HUES6 (cell line): ENCODE measurements around the gene RASA4.
"Not testable (repeated sequence)": the region's sequence is repeated elsewhere in the genome, so short reads cannot be mapped to it uniquely, and the experiment has no call there.

Experiments
- H3K27ac ChIP-seq: 2 replicates; pipeline ENCODE4 v1.7.0; 2013; ENCODE audit warnings: low read depth, mild to moderate bottlenecking, low read length, inconsistent platforms
- H3K27me3 ChIP-seq: 2 replicates; pipeline ENCODE4 v1.6.1; 2013; ENCODE audit warnings: low read length; ENCODE audit not compliant: control insufficient read depth, insufficient read depth
- H3K36me3 ChIP-seq: 2 replicates; pipeline ENCODE4 v1.6.1; 2013; ENCODE audit warnings: low read length; ENCODE audit not compliant: control insufficient read depth, insufficient read depth
- H3K4me1 ChIP-seq: 2 replicates; pipeline ENCODE4 v1.6.1; 2013; ENCODE audit warnings: low read length; ENCODE audit not compliant: control insufficient read depth, insufficient read depth
- H3K4me3 ChIP-seq: 2 replicates; pipeline ENCODE4 v1.5.1; 2013; ENCODE audit warnings: low read depth, low read length
- H3K9ac ChIP-seq: one replicate; pipeline ENCODE4 v1.6.1; 2013; ENCODE audit warnings: mild to moderate bottlenecking, low read length
- H3K9me3 ChIP-seq: 2 replicates; pipeline ENCODE4 v1.6.1; 2013; ENCODE audit warnings: low read depth, low read length; ENCODE audit not compliant: control insufficient read depth, insufficient read depth

Gene RASA4

DNA sequence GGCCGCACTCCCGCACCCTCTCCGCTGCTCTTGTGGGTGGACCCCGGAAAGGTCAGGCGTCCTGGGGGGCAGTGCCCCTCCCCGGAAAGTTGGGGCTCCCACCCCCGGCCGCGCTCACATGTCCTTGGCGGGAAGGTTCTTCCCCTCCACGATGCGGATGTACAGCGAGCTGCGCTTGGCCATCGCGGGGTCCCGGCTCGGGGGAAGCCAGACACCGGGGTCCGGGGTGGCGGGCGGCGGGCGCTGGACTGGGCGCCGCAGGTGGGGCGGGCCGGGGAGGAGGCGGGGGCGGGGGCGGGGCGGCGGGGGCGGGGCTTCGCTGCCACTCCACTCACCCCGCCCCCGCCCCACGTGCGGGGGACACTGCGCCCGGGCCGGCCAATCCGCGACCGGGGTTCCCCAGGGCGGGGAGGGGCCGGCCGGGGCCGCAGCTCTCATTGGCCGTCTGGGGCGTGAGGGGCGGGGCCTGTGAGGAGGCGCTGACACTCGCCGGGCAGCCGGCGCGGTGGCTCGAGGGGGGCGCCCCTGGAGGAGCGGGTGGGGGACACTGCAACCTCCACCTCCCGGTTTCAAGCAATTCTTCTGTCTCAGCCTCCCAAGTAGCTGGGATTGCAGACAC is at the start of gene RASA4:
TSS of gene RASA4 (minus strand) at position 250 of the 619 bp plus-strand sequence. CDS start at position 183, 67 bp downstream.
- not testable (repeated sequence) for H3K36me3 ChIP-seq, H3K27me3 ChIP-seq, H3K9me3 ChIP-seq, H3K4me1 ChIP-seq, H3K9ac ChIP-seq, H3K27ac ChIP-seq
- peak within 1 kb of the TSS; percentile 47; the same call in 1 of the 2 replicates for H3K4me3 ChIP-seq

DNA sequence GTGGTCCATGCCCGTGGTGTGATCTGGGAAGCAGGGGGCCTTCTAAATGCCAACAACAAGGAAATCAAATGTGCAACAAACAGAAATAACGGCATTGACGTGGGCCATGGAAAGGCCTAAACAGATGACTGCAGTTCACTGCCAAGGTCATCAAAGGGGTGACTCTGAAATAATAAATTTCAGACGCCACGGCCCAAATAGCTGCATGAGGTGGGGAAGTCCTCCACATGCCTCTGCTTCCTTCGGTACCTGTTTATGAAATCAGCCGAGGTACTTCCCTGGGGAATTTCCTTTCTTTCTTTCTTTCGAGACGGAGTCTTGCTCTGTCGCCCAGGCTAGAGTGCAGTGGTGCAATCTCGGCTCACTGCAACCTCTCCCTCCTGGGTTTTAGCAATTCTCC is 48.2 kb upstream of the RASA4 start:
- H3K9me3 ChIP-seq, H3K27me3 ChIP-seq, H3K9ac ChIP-seq, H3K27ac ChIP-seq, H3K4me1 ChIP-seq, H3K4me3 ChIP-seq, H3K36me3 ChIP-seq: not testable (repeated sequence)

DNA sequence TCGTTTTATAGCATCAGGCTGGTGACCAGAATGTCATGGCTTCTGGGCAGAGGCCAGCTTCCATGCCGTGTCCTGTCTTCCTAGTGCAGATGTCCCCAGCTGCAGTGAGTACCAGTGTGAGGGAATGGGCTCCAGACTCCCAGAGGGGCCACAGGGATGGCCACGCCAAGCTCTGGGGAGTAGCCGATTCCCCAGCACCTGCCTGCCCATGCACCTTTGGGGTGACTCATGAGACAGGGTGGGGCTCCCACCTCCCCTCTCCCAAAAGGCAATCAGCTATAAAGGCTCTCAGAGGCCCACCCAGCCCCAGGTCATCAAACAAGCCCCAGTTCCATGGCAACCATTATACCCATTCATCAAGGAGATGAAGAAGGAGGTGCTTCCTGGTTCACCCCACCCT is 33.4 kb upstream of the RASA4 start, which contains the start of gene SPDYE2B:
TSS of gene SPDYE2B (plus strand) at position 396 of the 400 bp plus-strand sequence. CDS start 2,030 bp downstream, outside the sequence.
- not testable (repeated sequence) for H3K9me3 ChIP-seq, H3K9ac ChIP-seq, H3K36me3 ChIP-seq, H3K4me3 ChIP-seq, H3K27ac ChIP-seq, H3K4me1 ChIP-seq, H3K27me3 ChIP-seq

DNA sequence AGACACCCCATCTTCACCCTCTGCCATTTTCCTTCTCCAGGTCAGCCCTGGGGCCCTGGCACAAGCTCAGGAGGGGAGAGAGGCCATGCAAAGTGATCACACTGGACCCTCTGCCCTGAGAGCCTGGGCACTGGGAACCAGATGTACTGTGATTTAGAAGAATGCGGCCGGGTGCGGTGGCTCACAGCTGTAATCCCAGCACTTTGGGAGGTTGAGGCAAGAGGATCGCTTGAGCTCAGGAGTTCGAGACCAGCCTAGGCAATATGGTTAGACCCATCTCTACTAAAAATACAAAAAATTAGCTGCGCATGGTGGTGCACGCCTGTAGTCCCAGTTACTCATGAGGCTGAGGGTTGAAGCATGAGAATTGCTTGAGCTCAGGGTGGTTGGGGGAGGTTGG is 31.3 kb upstream of the RASA4 start:
- H3K4me1 ChIP-seq, H3K4me3 ChIP-seq, H3K36me3 ChIP-seq, H3K27me3 ChIP-seq, H3K9me3 ChIP-seq, H3K27ac ChIP-seq, H3K9ac ChIP-seq: not testable (repeated sequence)

GRCh38 chr7:102643404-102643803 is 26.8 kb upstream of the RASA4 start:
- H3K9ac ChIP-seq, H3K27ac ChIP-seq, H3K27me3 ChIP-seq, H3K4me1 ChIP-seq, H3K4me3 ChIP-seq, H3K9me3 ChIP-seq, H3K36me3 ChIP-seq: not testable (repeated sequence)

GRCh38 chr7:102642691-102643090 is 26.1 kb upstream of the RASA4 start, which contains the start of gene UPK3BL1:
UPK3BL1 (minus strand) TSS chr7:102642791; CDS start chr7:102642741, 50 bp downstream.
- not testable (repeated sequence) for H3K9me3 ChIP-seq, H3K4me1 ChIP-seq, H3K4me3 ChIP-seq, H3K9ac ChIP-seq, H3K27ac ChIP-seq, H3K27me3 ChIP-seq, H3K36me3 ChIP-seq

GRCh38 chr7:102638848-102639247 is 22.3 kb upstream of the RASA4 start:
- not testable (repeated sequence) for H3K9ac ChIP-seq, H3K4me1 ChIP-seq, H3K36me3 ChIP-seq, H3K9me3 ChIP-seq, H3K27ac ChIP-seq, H3K27me3 ChIP-seq, H3K4me3 ChIP-seq

- H3K9ac ChIP-seq, H3K36me3 ChIP-seq, H3K4me1 ChIP-seq, H3K27ac ChIP-seq, H3K4me3 ChIP-seq, H3K9me3 ChIP-seq, H3K27me3 ChIP-seq: not testable (repeated sequence)
Observed at GRCh38 chr7:102636956-102637355, 20.4 kb upstream of the RASA4 start.

GRCh38 chr7:102635354-102635753 is 18.8 kb upstream of the RASA4 start:
- H3K9ac ChIP-seq, H3K4me3 ChIP-seq, H3K27me3 ChIP-seq, H3K9me3 ChIP-seq, H3K36me3 ChIP-seq, H3K4me1 ChIP-seq, H3K27ac ChIP-seq: not testable (repeated sequence)

- not testable (repeated sequence) for H3K4me3 ChIP-seq, H3K9me3 ChIP-seq, H3K36me3 ChIP-seq, H3K27ac ChIP-seq, H3K27me3 ChIP-seq, H3K4me1 ChIP-seq, H3K9ac ChIP-seq
Observed at GRCh38 chr7:102634299-102634698, 17.7 kb upstream of the RASA4 start.

GRCh38 chr7:102630622-102631021 is 14.1 kb upstream of the RASA4 start:
- H3K4me1 ChIP-seq, H3K27me3 ChIP-seq, H3K27ac ChIP-seq, H3K36me3 ChIP-seq, H3K9ac ChIP-seq, H3K4me3 ChIP-seq, H3K9me3 ChIP-seq: not testable (repeated sequence)
